Measurements from ENCODE around the gene CCDC120.

DNA sequence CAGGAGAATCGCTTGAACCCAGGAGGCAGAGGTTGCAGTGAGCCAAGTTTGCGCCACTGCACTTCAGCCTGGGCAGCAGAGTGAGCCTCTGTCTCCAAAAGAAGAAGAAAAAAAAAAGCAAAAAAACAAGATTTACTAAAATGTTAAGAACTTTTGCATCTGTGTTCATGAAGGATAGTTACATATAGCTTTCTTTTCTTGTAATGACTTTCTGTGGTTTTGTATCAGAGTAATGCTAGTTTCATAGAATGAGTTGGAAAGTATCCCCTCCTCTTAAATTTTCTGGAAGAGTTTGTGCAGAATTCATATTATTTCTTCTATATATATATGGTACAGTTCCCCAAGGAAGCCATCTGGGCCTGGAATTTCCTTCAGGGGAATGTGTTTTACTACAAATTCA lies 39.7 kb upstream of the CCDC120 start:
- TF ChIP-seq, protein P1, sequence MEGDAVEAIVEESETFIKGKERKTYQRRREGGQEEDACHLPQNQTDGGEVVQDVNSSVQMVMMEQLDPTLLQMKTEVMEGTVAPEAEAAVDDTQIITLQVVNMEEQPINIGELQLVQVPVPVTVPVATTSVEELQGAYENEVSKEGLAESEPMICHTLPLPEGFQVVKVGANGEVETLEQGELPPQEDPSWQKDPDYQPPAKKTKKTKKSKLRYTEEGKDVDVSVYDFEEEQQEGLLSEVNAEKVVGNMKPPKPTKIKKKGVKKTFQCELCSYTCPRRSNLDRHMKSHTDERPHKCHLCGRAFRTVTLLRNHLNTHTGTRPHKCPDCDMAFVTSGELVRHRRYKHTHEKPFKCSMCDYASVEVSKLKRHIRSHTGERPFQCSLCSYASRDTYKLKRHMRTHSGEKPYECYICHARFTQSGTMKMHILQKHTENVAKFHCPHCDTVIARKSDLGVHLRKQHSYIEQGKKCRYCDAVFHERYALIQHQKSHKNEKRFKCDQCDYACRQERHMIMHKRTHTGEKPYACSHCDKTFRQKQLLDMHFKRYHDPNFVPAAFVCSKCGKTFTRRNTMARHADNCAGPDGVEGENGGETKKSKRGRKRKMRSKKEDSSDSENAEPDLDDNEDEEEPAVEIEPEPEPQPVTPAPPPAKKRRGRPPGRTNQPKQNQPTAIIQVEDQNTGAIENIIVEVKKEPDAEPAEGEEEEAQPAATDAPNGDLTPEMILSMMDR (IDR thresholded peaks at IDR 0.05), result no peak
- no peak for TF ChIP-seq POLR2AphosphoS5 (IDR thresholded peaks at IDR 0.05)
